B cell (primary cell): ENCODE data around the gene ZNF747. TPM values are rescaled to one million over a fixed set of nuclear protein-coding genes. Genes with fewer than 3 reads are reported as not detected.

Experiments used
- ATAC-seq: fragments of 200-7000 bp; cut with Tn5 transposase; one replicate; pipeline ENCODE4 v1.10.0; 2021; ENCODE audit warnings: low read depth, mild to moderate bottlenecking, moderate number of reproducible peaks, moderate library complexity
- CTCF ChIA-PET: fragments of 350-600 bp; sonication (Branson Sonifier 250); formaldehyde crosslinking; loops from one replicate; lab custom pipeline; 2021; ENCODE audit warnings: antibody characterized with exemption, inconsistent platforms; lab: Charles Lee
- POLR2A ChIA-PET: fragments of 350-600 bp; sonication (Branson Sonifier 250); formaldehyde crosslinking; loops from one replicate; lab custom pipeline; 2021; ENCODE audit warnings: antibody characterized with exemption; lab: Charles Lee
- DNase-seq: peaks from one replicate; pipeline ENCODE4 v3.0.0; 2013
- H2AFZ ChIP-seq: 2 replicates; pipeline ENCODE4 v1.6.1; 2012; ENCODE audit warnings: mild to moderate bottlenecking, low read depth, low read length; ENCODE audit not compliant: insufficient read depth, poor library complexity, severe bottlenecking
- H3K27ac ChIP-seq, 2 donors: 1 replicate in 1 of 2; 2 replicates in 1 of 2; pipeline ENCODE4 v1.5.1; 2012 to 2013; ENCODE audit warnings: low read length in 2 of 2, mild to moderate bottlenecking in 2 of 2, moderate library complexity in 1 of 2
- H3K27me3 ChIP-seq, 4 experiments: fragments of 200-600 bp in 1 of 4; sonication (generic) in 1 of 4; replicated peaks in 1 of 4; 1 replicate in 2 of 4; 2 replicates in 2 of 4; pipeline versions ENCODE4 v1.6.1 to v1.7.0; 2013 to 2016; ENCODE audit warnings: low read length in 3 of 4, mild to moderate bottlenecking in 2 of 4, mixed read lengths in 1 of 4, moderate library complexity in 1 of 4; ENCODE audit not compliant: insufficient read depth in 4 of 4, control insufficient read depth in 3 of 4; ENCODE audit errors: control extremely low read depth in 1 of 4
- H3K36me3 ChIP-seq, 2 experiments: replicated peaks in 1 of 2; 1 replicate in 1 of 2; 2 replicates in 1 of 2; pipeline versions ENCODE4 v1.6.1 to v1.7.1; 2013; ENCODE audit warnings: low read length in 1 of 2; ENCODE audit not compliant: insufficient read depth in 2 of 2, control insufficient read depth in 1 of 2; ENCODE audit errors: control extremely low read depth in 1 of 2, extremely low read depth in 1 of 2
- H3K4me1 ChIP-seq, 2 donors: fragments of 200-600 bp in 1 of 2; sonication (generic) in 1 of 2; 1 replicate in 1 of 2; 2 replicates in 1 of 2; pipeline versions ENCODE4 v1.5.1 to v1.6.1; 2013 to 2017; ENCODE audit warnings: low read length in 2 of 2; ENCODE audit not compliant: control insufficient read depth in 2 of 2, insufficient read depth in 2 of 2
- H3K4me2 ChIP-seq: replicated peaks from 2 replicates; pipeline ENCODE3; 2012; ENCODE audit warnings: mild to moderate bottlenecking, low read depth, low read length; ENCODE audit not compliant: poor library complexity, severe bottlenecking
- H3K4me3 ChIP-seq, 5 experiments: fragments of 200-600 bp in 1 of 5; sonication (generic) in 1 of 5; 1 replicate in 3 of 5; 2 replicates in 2 of 5; pipeline versions ENCODE4 v1.5.1 to v1.7.0; 2011 to 2016; ENCODE audit warnings: low read length in 4 of 5, mild to moderate bottlenecking in 4 of 5, low read depth in 2 of 5, control low read depth in 1 of 5, moderate library complexity in 1 of 5; ENCODE audit not compliant: insufficient read depth in 1 of 5; ENCODE audit errors: control extremely low read depth in 1 of 5, extremely low read depth in 1 of 5
- H3K79me2 ChIP-seq: fragments of 200-600 bp; sonication (generic); one replicate; pipeline ENCODE4 v1.6.0; 2016; ENCODE audit warnings: low read length; ENCODE audit not compliant: control insufficient read depth, insufficient read depth
- H3K9ac ChIP-seq: fragments of 200-600 bp; sonication (generic); 2 replicates; pipeline ENCODE4 v1.6.1; 2017; ENCODE audit warnings: mild to moderate bottlenecking, low read length, moderate library complexity
- H3K9me3 ChIP-seq, 3 donors: one replicate each; pipeline versions ENCODE4 v1.6.1 to v1.7.1; 2013; ENCODE audit warnings: low read length in 2 of 3; ENCODE audit not compliant: control insufficient read depth in 2 of 3, insufficient read depth in 1 of 3; ENCODE audit errors: control extremely low read depth in 1 of 3
- H4K20me1 ChIP-seq: 2 replicates; pipeline ENCODE4 v1.6.0; 2012; ENCODE audit warnings: mild to moderate bottlenecking, low read length; ENCODE audit not compliant: insufficient read depth, control insufficient read depth, poor library complexity, severe bottlenecking
- H3K27ac Mint-ChIP-seq: one replicate; pipeline ENCODE4 v1.8.0; 2021; ENCODE audit warnings: mixed read lengths
- H3K27me3 Mint-ChIP-seq: one replicate; pipeline ENCODE4 v1.8.0; 2021; ENCODE audit warnings: mixed read lengths
- H3K4me1 Mint-ChIP-seq: one replicate; pipeline ENCODE4 v1.8.0; 2021; ENCODE audit warnings: mixed read lengths
- H3K4me3 Mint-ChIP-seq: one replicate; pipeline ENCODE4 v1.8.0; 2021; ENCODE audit warnings: mixed read lengths
- H3K9me3 Mint-ChIP-seq: one replicate; pipeline ENCODE4 v1.8.0; 2022; ENCODE audit warnings: mixed read lengths; ENCODE audit not compliant: insufficient read depth
- EZH2 ChIP-seq: IDR thresholded peaks from 2 replicates; pipeline ENCODE4 v1.6.1; 2012; ENCODE audit warnings: borderline replicate concordance, low read depth, mild to moderate bottlenecking, moderate library complexity, low read length; ENCODE audit not compliant: insufficient read depth, poor library complexity, severe bottlenecking
- WGBS: methylation state at CpG from one replicate; pipeline ENCODE4 v1.1.5; 2013; ENCODE audit warnings: missing lambda C conversion rate; ENCODE audit not compliant: insufficient coverage; 5-methylcytosine and 5-hydroxymethylcytosine counted together
- intact Hi-C: fragments of 100-400 bp; cut with micrococcal nuclease; formaldehyde crosslinking; loops from one replicate; pipeline ENCODE4 v1.10.0; 2022
- polyA plus RNA-seq: library from polyadenylated mRNA; depleted of rRNA; stranded (reverse); fragments of >200 nt; gene quantifications from 2 replicates; pipeline ENCODE4 v1.2.3, GENCODE V29; 2012
- total RNA-seq, 2 donors: library from RNA; stranded (reverse); fragments of 120-200 nt in 1 of 2; gene quantifications; 1 replicate in 1 of 2; 2 replicates in 1 of 2; pipeline versions ENCODE4 v1.2.3 to v1.2.4, GENCODE V29; 2013 to 2022
- TF ChIP-seq, protein P1 (sequence below): fragments of 200-600 bp; IDR thresholded peaks from one replicate; pipeline ENCODE4 v1.8.0; 2022; ENCODE audit warnings: antibody characterized with exemption, mild to moderate bottlenecking

Gene ZNF747
- total and polyA plus RNA-seq, 2 donors (not counting 1 experiment from before 2014, with no cell fraction given) = 9.7 to 17.3 TPM

- Mint-ChIP-seq H3K4me1 (no peaks in the 10 kb centered on the region), H3K27me3 (no peaks in the 10 kb centered on the region), H3K27ac (no peak overlapping the region), H3K9me3 (no peaks in the 10 kb centered on the region), H3K4me3 (no peak overlapping the region)
- TF ChIP-seq, protein P1, sequence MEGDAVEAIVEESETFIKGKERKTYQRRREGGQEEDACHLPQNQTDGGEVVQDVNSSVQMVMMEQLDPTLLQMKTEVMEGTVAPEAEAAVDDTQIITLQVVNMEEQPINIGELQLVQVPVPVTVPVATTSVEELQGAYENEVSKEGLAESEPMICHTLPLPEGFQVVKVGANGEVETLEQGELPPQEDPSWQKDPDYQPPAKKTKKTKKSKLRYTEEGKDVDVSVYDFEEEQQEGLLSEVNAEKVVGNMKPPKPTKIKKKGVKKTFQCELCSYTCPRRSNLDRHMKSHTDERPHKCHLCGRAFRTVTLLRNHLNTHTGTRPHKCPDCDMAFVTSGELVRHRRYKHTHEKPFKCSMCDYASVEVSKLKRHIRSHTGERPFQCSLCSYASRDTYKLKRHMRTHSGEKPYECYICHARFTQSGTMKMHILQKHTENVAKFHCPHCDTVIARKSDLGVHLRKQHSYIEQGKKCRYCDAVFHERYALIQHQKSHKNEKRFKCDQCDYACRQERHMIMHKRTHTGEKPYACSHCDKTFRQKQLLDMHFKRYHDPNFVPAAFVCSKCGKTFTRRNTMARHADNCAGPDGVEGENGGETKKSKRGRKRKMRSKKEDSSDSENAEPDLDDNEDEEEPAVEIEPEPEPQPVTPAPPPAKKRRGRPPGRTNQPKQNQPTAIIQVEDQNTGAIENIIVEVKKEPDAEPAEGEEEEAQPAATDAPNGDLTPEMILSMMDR = no peak
- TF ChIP-seq EZH2 = no peak
- 100% methylated on average over 3 of the region's 6 CpGs for WGBS
- Histone ChIP-seq H3K27ac (no peak overlapping the region), H3K9ac (no peak overlapping the region), H3K27me3 (no peaks in the 10 kb centered on the region), H3K79me2 (peaks cover 13% of the 10 kb centered on the region), H4K20me1 (no peaks in the 10 kb centered on the region), H2AFZ (no peak overlapping the region), H3K4me3 (no peak overlapping the region), H3K4me1 (no peaks in the 10 kb centered on the region), H3K4me2 (no peak overlapping the region), H3K9me3 (no peaks in the 10 kb centered on the region), H3K36me3 (peaks cover 0 to 67% of the 10 kb centered on the region in 2 experiments)
- ATAC-seq (no peak), DNase-seq (no peak)
- intact Hi-C loops = loop anchor here (5.0 kb wide), 1 partner anchor 38 kb away; no protein-coding TSS in a partner anchor
- POLR2A ChIA-PET = interaction anchor here (0.7 kb wide), 4 partner anchors 9 to 21 kb away, joined by 3 to 7 read pairs (median 5); no protein-coding TSS in a partner anchor
- CTCF ChIA-PET = interaction anchor here (0.7 to 2.3 kb wide), 2 partner anchors 41 to 45 kb away, joined by 3 to 6 read pairs; no protein-coding TSS in a partner anchor
These were observed 44.4 kb downstream of the ZNF747 start for GRCh38 chr16:30490210-30490609.

- Mint-ChIP-seq H3K4me3 (no peak overlapping the region), H3K4me1 (no peaks in the 10 kb centered on the region), H3K27me3 (no peaks in the 10 kb centered on the region), H3K9me3 (no peaks in the 10 kb centered on the region), H3K27ac (no peak overlapping the region)
- Histone ChIP-seq H3K4me2 (no peak overlapping the region), H3K9ac (no peak overlapping the region), H2AFZ (no peak overlapping the region), H3K36me3 (peaks cover 0 to 58% of the 10 kb centered on the region in 2 experiments), H3K4me3 (no peak overlapping the region), H3K79me2 (peaks cover 7% of the 10 kb centered on the region), H3K9me3 (no peaks in the 10 kb centered on the region), H3K27ac (no peak overlapping the region), H4K20me1 (no peaks in the 10 kb centered on the region), H3K27me3 (no peaks in the 10 kb centered on the region), H3K4me1 (no peaks in the 10 kb centered on the region)
- DNase-seq = no peak
- ChIA-PET CTCF (no interaction called here), POLR2A (no interaction called here)
- intact Hi-C loops = no loop called here
- 100% methylated on average over 9 of the region's 11 CpGs for WGBS
- no peak for ATAC-seq
- TF ChIP-seq, protein P1 = no peak
These were observed 45.7 kb downstream of the ZNF747 start for GRCh38 chr16:30488764-30489605.
